PC-3 (cell line): ENCODE results near the gene LCLAT1.

ENCODE experiments used
- EZH2phosphoT487 ChIP-seq: fragments of 300-600 bp; sonication (generic); IDR thresholded peaks from 2 replicates; pipeline ENCODE4 v1.6.1; 2018; ENCODE audit warnings: mild to moderate bottlenecking, antibody characterized with exemption, low read length, borderline replicate concordance
- TF ChIP-seq, protein P1 (sequence below): fragments of 300-600 bp; sonication (generic); conservative IDR thresholded peaks from 2 replicates; pipeline ENCODE4 v1.5.1; 2017; ENCODE audit warnings: antibody characterized with exemption, low read depth, mild to moderate bottlenecking, low read length

DNA sequence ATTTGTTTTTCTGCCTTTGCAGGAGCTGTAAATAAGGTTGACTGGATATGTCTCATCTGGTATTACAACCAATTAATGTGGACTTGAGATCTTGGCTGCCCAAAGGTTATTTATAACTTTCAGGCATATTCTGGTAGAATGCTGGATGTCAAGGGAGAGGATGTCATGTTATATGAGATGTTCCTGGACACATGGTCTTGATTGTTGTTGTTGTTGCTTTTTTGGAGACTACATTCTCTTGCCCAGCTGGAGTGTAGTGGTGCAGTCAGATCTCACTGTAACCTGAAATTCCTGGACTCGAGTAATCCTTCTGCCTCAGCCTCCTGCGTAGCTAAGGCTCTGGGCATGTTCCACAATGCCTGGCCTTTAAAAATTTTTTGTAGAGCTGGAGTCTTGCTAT lies 83.3 kb downstream of the LCLAT1 start:
- TF ChIP-seq, protein P1, sequence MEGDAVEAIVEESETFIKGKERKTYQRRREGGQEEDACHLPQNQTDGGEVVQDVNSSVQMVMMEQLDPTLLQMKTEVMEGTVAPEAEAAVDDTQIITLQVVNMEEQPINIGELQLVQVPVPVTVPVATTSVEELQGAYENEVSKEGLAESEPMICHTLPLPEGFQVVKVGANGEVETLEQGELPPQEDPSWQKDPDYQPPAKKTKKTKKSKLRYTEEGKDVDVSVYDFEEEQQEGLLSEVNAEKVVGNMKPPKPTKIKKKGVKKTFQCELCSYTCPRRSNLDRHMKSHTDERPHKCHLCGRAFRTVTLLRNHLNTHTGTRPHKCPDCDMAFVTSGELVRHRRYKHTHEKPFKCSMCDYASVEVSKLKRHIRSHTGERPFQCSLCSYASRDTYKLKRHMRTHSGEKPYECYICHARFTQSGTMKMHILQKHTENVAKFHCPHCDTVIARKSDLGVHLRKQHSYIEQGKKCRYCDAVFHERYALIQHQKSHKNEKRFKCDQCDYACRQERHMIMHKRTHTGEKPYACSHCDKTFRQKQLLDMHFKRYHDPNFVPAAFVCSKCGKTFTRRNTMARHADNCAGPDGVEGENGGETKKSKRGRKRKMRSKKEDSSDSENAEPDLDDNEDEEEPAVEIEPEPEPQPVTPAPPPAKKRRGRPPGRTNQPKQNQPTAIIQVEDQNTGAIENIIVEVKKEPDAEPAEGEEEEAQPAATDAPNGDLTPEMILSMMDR = no peak
- TF ChIP-seq EZH2phosphoT487 = no peak
